Loucy (cell line): ENCODE measurements around the gene VIL1.

Experiments used
- H2AFZ ChIP-seq: fragments of 200-600 bp; sonication (generic); 2 replicates; pipeline ENCODE4 v1.6.0; 2016; ENCODE audit warnings: antibody characterized with exemption, mild to moderate bottlenecking, low read length, moderate library complexity
- H3F3A ChIP-seq: fragments of 200-600 bp; 2 replicates; pipeline ENCODE4 v1.6.0; 2016; ENCODE audit warnings: antibody characterized with exemption, low read depth, mild to moderate bottlenecking
- H3K27me3 ChIP-seq: fragments of 200-600 bp; sonication (generic); 2 replicates; pipeline ENCODE4 v1.6.1; 2014; ENCODE audit warnings: low read length, mild to moderate bottlenecking; ENCODE audit not compliant: insufficient read depth, poor library complexity, severe bottlenecking
- H3K36me3 ChIP-seq: fragments of 200-600 bp; sonication (generic); 2 replicates; pipeline ENCODE4 v1.6.1; 2016; ENCODE audit warnings: low read length; ENCODE audit not compliant: insufficient read depth
- H3K4me1 ChIP-seq: fragments of 200-600 bp; sonication (generic); 2 replicates; pipeline ENCODE4 v1.5.1; 2014; ENCODE audit warnings: low read length, mild to moderate bottlenecking; ENCODE audit not compliant: insufficient read depth, poor library complexity, severe bottlenecking
- H3K4me2 ChIP-seq: fragments of 200-600 bp; sonication (generic); 2 replicates; pipeline ENCODE4 v1.6.0; 2014; ENCODE audit warnings: antibody characterized with exemption, low read length, low read depth, mild to moderate bottlenecking; ENCODE audit not compliant: poor library complexity, severe bottlenecking
- H3K4me3 ChIP-seq: fragments of 200-600 bp; sonication (generic); 2 replicates; pipeline ENCODE4 v1.5.1; 2014; ENCODE audit warnings: low read length, mild to moderate bottlenecking, mixed read lengths; ENCODE audit not compliant: poor library complexity, severe bottlenecking
- H3K79me2 ChIP-seq: fragments of 200-600 bp; sonication (generic); 2 replicates; pipeline ENCODE4 v1.6.1; 2014; ENCODE audit warnings: low read length; ENCODE audit not compliant: insufficient read depth
- H3K9ac ChIP-seq: fragments of 200-600 bp; sonication (generic); 2 replicates; pipeline ENCODE4 v1.6.0; 2014; ENCODE audit warnings: mild to moderate bottlenecking, low read depth, low read length, moderate library complexity; ENCODE audit not compliant: poor library complexity, severe bottlenecking
- H3K9me2 ChIP-seq: fragments of 200-600 bp; sonication (generic); replicated peaks from 2 replicates; pipeline ENCODE4 v1.6.1; 2016; ENCODE audit warnings: low read depth, low read length, mixed read lengths
- H3K9me3 ChIP-seq: fragments of 200-600 bp; sonication (generic); 2 replicates; pipeline ENCODE4 v1.6.1; 2014; ENCODE audit warnings: mild to moderate bottlenecking, antibody characterized with exemption, low read length, low read depth; ENCODE audit not compliant: insufficient read depth
- H4K20me1 ChIP-seq: fragments of 200-600 bp; sonication (generic); 2 replicates; pipeline ENCODE4 v1.6.0; 2014; ENCODE audit warnings: antibody characterized with exemption, low read length, mild to moderate bottlenecking; ENCODE audit not compliant: insufficient read depth, poor library complexity, severe bottlenecking
- CTCF ChIP-seq: fragments of 200-600 bp; sonication (generic); conservative IDR thresholded peaks from 2 replicates; pipeline ENCODE4 v1.5.1; 2014; ENCODE audit warnings: mild to moderate bottlenecking, antibody characterized with exemption, low read length
- EZH2phosphoT487 ChIP-seq: fragments of 200-600 bp; IDR thresholded peaks from 2 replicates; pipeline ENCODE4 v1.6.1; 2018; ENCODE audit warnings: antibody characterized with exemption, mild to moderate bottlenecking, moderate library complexity, borderline replicate concordance

The VIL1 gene

GRCh38 chr2:218383892-218384519 lies 34.9 kb upstream of the VIL1 start:
- Histone ChIP-seq H3K79me2 (no peaks in the 10 kb centered on the region), H2AFZ (no peak overlapping the region), H3K4me3 (no peak overlapping the region), H3K9me2 (no peaks in the 10 kb centered on the region), H3K36me3 (no peaks in the 10 kb centered on the region), H3K9ac (no peak overlapping the region), H4K20me1 (no peaks in the 10 kb centered on the region), H3K27me3 (no peaks in the 10 kb centered on the region), H3F3A (no peaks in the 10 kb centered on the region), H3K4me1 (no peaks in the 10 kb centered on the region), H3K4me2 (no peak overlapping the region), H3K9me3 (no peaks in the 10 kb centered on the region)
- TF ChIP-seq CTCF (no peak), EZH2phosphoT487 (no peak)

- TF ChIP-seq EZH2phosphoT487 (no peak), CTCF (no peak)
- Histone ChIP-seq H3K4me3 (no peak overlapping the region), H3K36me3 (no peaks in the 10 kb centered on the region), H3K9me2 (no peaks in the 10 kb centered on the region), H4K20me1 (no peaks in the 10 kb centered on the region), H3K4me1 (no peaks in the 10 kb centered on the region), H3K9me3 (no peaks in the 10 kb centered on the region), H3F3A (no peaks in the 10 kb centered on the region), H3K9ac (no peak overlapping the region), H3K27me3 (no peaks in the 10 kb centered on the region), H2AFZ (no peak overlapping the region), H3K79me2 (no peaks in the 10 kb centered on the region), H3K4me2 (no peak overlapping the region)
These were observed 33.9 kb upstream of the VIL1 start for GRCh38 chr2:218384975-218385374.

GRCh38 chr2:218386505-218387368 lies 32.2 kb upstream of the VIL1 start:
- no peak overlapping the region for H3K9ac ChIP-seq
- no peaks in the 10 kb centered on the region for H3K36me3 ChIP-seq
- H3F3A ChIP-seq = no peaks in the 10 kb centered on the region
- no peaks in the 10 kb centered on the region for H3K27me3 ChIP-seq
- H3K4me2 ChIP-seq = no peak overlapping the region
- no peak overlapping the region for H2AFZ ChIP-seq
- TF ChIP-seq CTCF (no peak), EZH2phosphoT487 (no peak)
- H3K79me2 ChIP-seq = no peaks in the 10 kb centered on the region
- H4K20me1 ChIP-seq = no peaks in the 10 kb centered on the region
- H3K9me3 ChIP-seq = no peaks in the 10 kb centered on the region
- H3K4me3 ChIP-seq = no peak overlapping the region
- H3K9me2 ChIP-seq = no peaks in the 10 kb centered on the region
- no peaks in the 10 kb centered on the region for H3K4me1 ChIP-seq
